ENCODE data around the gene NNMT.

GRCh38 chr11:114277637-114278341, 18.4 kb upstream of the NNMT start:
- TF ChIP-seq CTCF (optimal IDR thresholded peaks at IDR 0.05 in 1 of 3, IDR thresholded peaks at IDR 0.05 in 1 of 3, conservative IDR thresholded peaks at IDR 0.05 in 1 of 3; ENCODE audit: extremely low read depth in 1 of 3, insufficient read depth in 2 of 3, low read length in 3 of 3) (no peak), EZH2 (IDR thresholded peaks at IDR 0.05; ENCODE audit: low read length) (no peak)

Measured in keratinocyte (primary cell).